Activated naive CD4-positive, alpha-beta T cell treated with anti-CD3 and anti-CD28 coated beads, Interleukin-2, amount 50 U/mL, for 24 hours (primary cell): Measurements from ENCODE around the gene MOV10L1.
"Not testable (repeated sequence)": the region's sequence is repeated elsewhere in the genome, so short reads cannot be mapped to it uniquely, and the experiment has no call there.

Source experiments
- H3K27ac Mint-ChIP-seq: one replicate; pipeline ENCODE4 v1.8.0; 2021; ENCODE audit warnings: mild to moderate bottlenecking, mixed read lengths
- H3K27me3 Mint-ChIP-seq: one replicate; pipeline ENCODE4 v1.8.0; 2021; ENCODE audit warnings: mixed read lengths
- H3K36me3 Mint-ChIP-seq: one replicate; pipeline ENCODE4 v1.8.0; 2021; ENCODE audit warnings: mixed read lengths
- H3K4me1 Mint-ChIP-seq: one replicate; pipeline ENCODE4 v1.8.0; 2021; ENCODE audit warnings: mixed read lengths
- H3K4me3 Mint-ChIP-seq: one replicate; pipeline ENCODE4 v1.8.0; 2021; ENCODE audit warnings: mild to moderate bottlenecking, mixed read lengths
- H3K9me3 Mint-ChIP-seq: one replicate; pipeline ENCODE4 v1.8.0; 2021; ENCODE audit warnings: mixed read lengths

MOV10L1 gene

GRCh38 chr22:50198624-50199017 is 108.8 kb downstream of the MOV10L1 start:
- H3K27ac Mint-ChIP-seq: no peak overlapping the region
- no peaks in the 10 kb centered on the region for H3K27me3 Mint-ChIP-seq
- H3K36me3 Mint-ChIP-seq: no peaks in the 10 kb centered on the region
- no peaks in the 10 kb centered on the region for H3K9me3 Mint-ChIP-seq
- H3K4me1 Mint-ChIP-seq: peaks cover 18% of the 10 kb centered on the region
- H3K4me3 Mint-ChIP-seq: no peak overlapping the region

- H3K4me1 Mint-ChIP-seq: peaks cover 18% of the 10 kb centered on the region
- H3K27ac Mint-ChIP-seq: no peak overlapping the region
- H3K36me3 Mint-ChIP-seq: no peaks in the 10 kb centered on the region
- peak overlapping the region; percentile 55 for H3K4me3 Mint-ChIP-seq
- no peaks in the 10 kb centered on the region for H3K9me3 Mint-ChIP-seq
- H3K27me3 Mint-ChIP-seq: no peaks in the 10 kb centered on the region
Measured at GRCh38 chr22:50199251-50199721, 109.5 kb downstream of the MOV10L1 start.

GRCh38 chr22:50199829-50200460 is 110.1 kb downstream of the MOV10L1 start:
- Mint-ChIP-seq H3K27me3 (no peaks in the 10 kb centered on the region), H3K4me3 (peak overlapping the region; percentile 55), H3K36me3 (no peaks in the 10 kb centered on the region), H3K4me1 (peaks cover 22% of the 10 kb centered on the region), H3K9me3 (no peaks in the 10 kb centered on the region), H3K27ac (no peak overlapping the region)

- H3K9me3 Mint-ChIP-seq: no peaks in the 10 kb centered on the region
- H3K27ac Mint-ChIP-seq: peak within 1 kb of the TSS; percentile 62
- H3K4me1 Mint-ChIP-seq: peaks cover 27% of the 10 kb centered on the region
- peak within 1 kb of the TSS; percentile 88 for H3K4me3 Mint-ChIP-seq
- H3K27me3 Mint-ChIP-seq: no peaks in the 10 kb centered on the region
- no peaks in the 10 kb centered on the region for H3K36me3 Mint-ChIP-seq
Measured at GRCh38 chr22:50200461-50201190, 110.8 kb downstream of the MOV10L1 start, which contains the start of gene SELENOO. TSS of gene SELENOO (plus strand) at chr22:50201011. CDS start at chr22:50201037, 26 bp downstream.

GRCh38 chr22:50201191-50202129 is 111.7 kb downstream of the MOV10L1 start:
- Mint-ChIP-seq H3K27ac (no peak overlapping the region), H3K9me3 (no peaks in the 10 kb centered on the region), H3K27me3 (no peaks in the 10 kb centered on the region), H3K4me3 (peak overlapping the region; percentile 88), H3K36me3 (no peaks in the 10 kb centered on the region), H3K4me1 (peaks cover 27% of the 10 kb centered on the region)

- Mint-ChIP-seq H3K36me3 (no peaks in the 10 kb centered on the region), H3K27me3 (no peaks in the 10 kb centered on the region), H3K4me1 (peaks cover 27% of the 10 kb centered on the region), H3K4me3 (peak overlapping the region; percentile 88), H3K9me3 (no peaks in the 10 kb centered on the region), H3K27ac (no peak overlapping the region)
Measured at GRCh38 chr22:50202130-50202666, 112.4 kb downstream of the MOV10L1 start.

GRCh38 chr22:50203288-50203687 is 113.5 kb downstream of the MOV10L1 start:
- no peaks in the 10 kb centered on the region for H3K9me3 Mint-ChIP-seq
- H3K36me3 Mint-ChIP-seq: no peaks in the 10 kb centered on the region
- H3K27me3 Mint-ChIP-seq: no peaks in the 10 kb centered on the region
- peak overlapping the region; percentile 85 for H3K27ac Mint-ChIP-seq
- peaks cover 27% of the 10 kb centered on the region for H3K4me1 Mint-ChIP-seq
- H3K4me3 Mint-ChIP-seq: no peak overlapping the region

- Mint-ChIP-seq H3K27ac (no peak overlapping the region), H3K27me3 (no peaks in the 10 kb centered on the region), H3K36me3 (no peaks in the 10 kb centered on the region), H3K4me1 (peaks cover 24% of the 10 kb centered on the region), H3K9me3 (no peaks in the 10 kb centered on the region), H3K4me3 (no peak overlapping the region)
Measured at GRCh38 chr22:50204571-50204970, 114.8 kb downstream of the MOV10L1 start.

GRCh38 chr22:50204998-50205397 is 115.2 kb downstream of the MOV10L1 start:
- not testable (repeated sequence) for H3K36me3 Mint-ChIP-seq, H3K9me3 Mint-ChIP-seq, H3K27ac Mint-ChIP-seq, H3K4me3 Mint-ChIP-seq, H3K27me3 Mint-ChIP-seq
- H3K4me1 Mint-ChIP-seq: peaks cover 27% of the 10 kb centered on the region

GRCh38 chr22:50205781-50206569 is 116.2 kb downstream of the MOV10L1 start:
- H3K27me3 Mint-ChIP-seq: no peaks in the 10 kb centered on the region
- H3K4me3 Mint-ChIP-seq: no peak overlapping the region
- peaks cover 28% of the 10 kb centered on the region for H3K4me1 Mint-ChIP-seq
- H3K9me3 Mint-ChIP-seq: no peaks in the 10 kb centered on the region
- no peak overlapping the region for H3K27ac Mint-ChIP-seq
- peaks cover 2% of the 10 kb centered on the region for H3K36me3 Mint-ChIP-seq

- Mint-ChIP-seq H3K36me3 (peaks cover 2% of the 10 kb centered on the region), H3K9me3 (no peaks in the 10 kb centered on the region), H3K27me3 (no peaks in the 10 kb centered on the region), H3K4me3 (no peak overlapping the region), H3K27ac (no peak overlapping the region), H3K4me1 (peaks cover 28% of the 10 kb centered on the region)
Measured at GRCh38 chr22:50206599-50206998, 116.8 kb downstream of the MOV10L1 start.

- Mint-ChIP-seq H3K4me1 (peaks cover 21% of the 10 kb centered on the region), H3K27me3 (no peaks in the 10 kb centered on the region), H3K4me3 (no peak overlapping the region), H3K27ac (no peak overlapping the region), H3K36me3 (peaks cover 2% of the 10 kb centered on the region), H3K9me3 (no peaks in the 10 kb centered on the region)
Measured at GRCh38 chr22:50207383-50208140, 117.8 kb downstream of the MOV10L1 start.

- no peaks in the 10 kb centered on the region for H3K9me3 Mint-ChIP-seq
- no peak overlapping the region for H3K4me3 Mint-ChIP-seq
- H3K36me3 Mint-ChIP-seq: peaks cover 5% of the 10 kb centered on the region
- no peaks in the 10 kb centered on the region for H3K27me3 Mint-ChIP-seq
- no peak overlapping the region for H3K27ac Mint-ChIP-seq
- peaks cover 24% of the 10 kb centered on the region for H3K4me1 Mint-ChIP-seq
Measured at GRCh38 chr22:50208430-50208938, 118.7 kb downstream of the MOV10L1 start.
